ENCODE data around the gene MTM1. TPM values are rescaled to one million over a fixed set of nuclear protein-coding genes. Genes with fewer than 3 reads are reported as not detected.

The MTM1 gene
- total RNA-seq, 4 donors from 2014 or later, result 10.5 to 32.7 (median 14.3) TPM

- no peaks in the 10 kb centered on the region for H3K9me3 ChIP-seq
- H3K4me3 ChIP-seq, result no peak overlapping the region
- H3K36me3 ChIP-seq, result no peaks in the 10 kb centered on the region
- TF ChIP-seq POLR2A (IDR thresholded peaks at IDR 0.05) (no peak), CTCF (IDR thresholded peaks at IDR 0.05) (no peak), EP300 (IDR thresholded peaks at IDR 0.05) (no peak), POLR2AphosphoS5 (IDR thresholded peaks at IDR 0.05) (no peak)
- no peak overlapping the region for H3K27ac ChIP-seq
- WGBS, 2 donors (ENCODE audit: low coverage in 1 of 2), result 67 to 100% methylated on average over 1 of the region's 1 CpG
- H3K27me3 ChIP-seq, result no peaks in the 10 kb centered on the region
- ATAC-seq, result no peak
- H3K4me1 ChIP-seq, result peaks cover 0 to 6% (median 0%) of the 10 kb centered on the region in 3 donors
These were observed 133.0 kb downstream of the MTM1 start for GRCh38 chrX:150701377-150701776.

GRCh38 chrX:150702966-150703694 is 134.7 kb downstream of the MTM1 start:
- no peaks in the 10 kb centered on the region for H3K36me3 ChIP-seq
- no peaks in the 10 kb centered on the region for H3K9me3 ChIP-seq
- 86 to 100% methylated on average over 1 of the region's 1 CpG for WGBS, 2 donors (ENCODE audit: low coverage in 1 of 2)
- H3K4me3 ChIP-seq, result no peak overlapping the region
- ATAC-seq, result no peak
- H3K4me1 ChIP-seq, result peaks cover 0 to 2% (median 0%) of the 10 kb centered on the region in 3 donors
- TF ChIP-seq CTCF (IDR thresholded peaks at IDR 0.05), result no peak
- no peak for TF ChIP-seq POLR2A (IDR thresholded peaks at IDR 0.05)
- TF ChIP-seq EP300 (IDR thresholded peaks at IDR 0.05), result no peak
- no peak for TF ChIP-seq POLR2AphosphoS5 (IDR thresholded peaks at IDR 0.05)
- H3K27me3 ChIP-seq, result no peaks in the 10 kb centered on the region
- H3K27ac ChIP-seq, result no peak overlapping the region

- TF ChIP-seq CTCF (IDR thresholded peaks at IDR 0.05) (no peak), POLR2A (IDR thresholded peaks at IDR 0.05) (no peak), EP300 (IDR thresholded peaks at IDR 0.05) (no peak), POLR2AphosphoS5 (IDR thresholded peaks at IDR 0.05) (no peak)
- Histone ChIP-seq H3K4me3 (no peak overlapping the region), H3K27me3 (no peaks in the 10 kb centered on the region), H3K9me3 (no peaks in the 10 kb centered on the region), H3K27ac (no peak overlapping the region), H3K36me3 (no peaks in the 10 kb centered on the region), H3K4me1 (no peaks in the 10 kb centered on the region)
- ATAC-seq, result no peak
These were observed 135.2 kb downstream of the MTM1 start for GRCh38 chrX:150703695-150703974.

GRCh38 chrX:150704030-150704613 is 135.7 kb downstream of the MTM1 start:
- no peak for ATAC-seq
- WGBS, 2 donors (ENCODE audit: low coverage in 1 of 2), result 83% methylated on average over 2 of the region's 3 CpGs; no CpG with 5 or more reads in 1 of the 2 donors
- Histone ChIP-seq H3K4me3 (no peak overlapping the region), H3K27me3 (no peaks in the 10 kb centered on the region), H3K27ac (no peak overlapping the region), H3K36me3 (no peaks in the 10 kb centered on the region), H3K9me3 (no peaks in the 10 kb centered on the region), H3K4me1 (no peaks in the 10 kb centered on the region)
- TF ChIP-seq EP300 (IDR thresholded peaks at IDR 0.05) (no peak), POLR2A (IDR thresholded peaks at IDR 0.05) (no peak), POLR2AphosphoS5 (IDR thresholded peaks at IDR 0.05) (no peak), CTCF (IDR thresholded peaks at IDR 0.05) (no peak)

GRCh38 chrX:150712619-150713018 is 144.2 kb downstream of the MTM1 start:
- Histone ChIP-seq H3K36me3 (no peaks in the 10 kb centered on the region), H3K4me1 (no peaks in the 10 kb centered on the region), H3K4me3 (no peak overlapping the region), H3K9me3 (no peaks in the 10 kb centered on the region), H3K27me3 (no peaks in the 10 kb centered on the region), H3K27ac (no peak overlapping the region)
- TF ChIP-seq POLR2AphosphoS5 (IDR thresholded peaks at IDR 0.05), result no peak
- no peak for TF ChIP-seq CTCF (IDR thresholded peaks at IDR 0.05)
- TF ChIP-seq EP300 (IDR thresholded peaks at IDR 0.05), result no peak
- TF ChIP-seq POLR2A (IDR thresholded peaks at IDR 0.05), result no peak
- ATAC-seq, result no peak

All from gastroesophageal sphincter (tissue), 4 donors.